22Rv1 (cell line): ENCODE results near the gene PGS1.

Source experiments
- CTCF ChIP-seq: fragments of 450-650 bp; IDR thresholded peaks from 2 replicates; pipeline ENCODE4 v1.5.1; 2017; ENCODE audit warnings: mild to moderate bottlenecking
- ZFX ChIP-seq: fragments of 450-650 bp; IDR thresholded peaks from 2 replicates; pipeline ENCODE4 v1.6.1; 2017; ENCODE audit warnings: antibody characterized with exemption, borderline replicate concordance

GRCh38 chr17:78411241-78411857, 32.9 kb downstream of the PGS1 start:
- TF ChIP-seq CTCF (no peak), ZFX (no peak)
